NOMO-1 treated with dmso at 0.1 percent for 144 hours (cell line): ENCODE measurements around the gene ANTKMT.
A peak's percentile ranks its signal among the peaks of the same experiment; 100 is the strongest.

Experiments used
- DNase-seq: peaks from one replicate; lab custom pipeline; 2025; ENCODE audit not compliant: unreplicated experiment; lab: John Stamatoyannopoulos, UW

Gene ANTKMT

DNA sequence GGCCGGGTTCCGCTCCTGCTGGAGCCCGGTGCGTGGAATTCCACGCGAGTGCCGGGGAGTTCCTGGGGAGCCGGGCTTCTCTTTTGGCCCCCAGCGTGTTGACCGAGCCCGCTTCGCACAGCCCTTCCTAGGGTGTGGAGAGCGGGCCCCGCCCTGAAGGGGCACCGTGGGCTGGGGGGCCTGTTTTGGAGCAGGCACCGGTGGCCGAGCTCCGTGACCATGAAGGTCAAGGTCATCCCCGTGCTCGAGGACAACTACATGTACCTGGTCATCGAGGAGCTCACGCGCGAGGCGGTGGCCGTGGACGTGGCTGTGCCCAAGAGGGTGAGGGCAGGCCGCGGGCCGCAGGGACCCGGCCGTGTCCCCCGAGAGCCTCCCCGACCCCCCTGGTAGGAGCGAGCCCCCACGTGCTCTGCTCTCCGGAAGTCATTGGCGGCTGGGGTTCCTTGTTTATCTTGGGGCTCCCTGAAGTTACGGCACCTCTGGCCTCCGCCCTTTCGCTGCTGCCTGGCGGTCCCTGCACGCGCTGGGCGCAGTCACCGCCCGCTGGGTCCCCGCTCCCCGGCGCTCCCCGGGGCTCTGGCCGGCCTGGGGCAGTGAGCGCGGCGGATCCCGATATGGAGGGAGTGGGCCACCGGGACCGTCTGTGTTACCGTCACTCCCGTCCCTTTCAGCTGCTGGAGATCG lies 6.5 kb downstream of the ANTKMT start:
- no peak for DNase-seq

GRCh38 chr16:728131-728889 lies 7.4 kb downstream of the ANTKMT start:
- peak; percentile 50 for DNase-seq

DNA sequence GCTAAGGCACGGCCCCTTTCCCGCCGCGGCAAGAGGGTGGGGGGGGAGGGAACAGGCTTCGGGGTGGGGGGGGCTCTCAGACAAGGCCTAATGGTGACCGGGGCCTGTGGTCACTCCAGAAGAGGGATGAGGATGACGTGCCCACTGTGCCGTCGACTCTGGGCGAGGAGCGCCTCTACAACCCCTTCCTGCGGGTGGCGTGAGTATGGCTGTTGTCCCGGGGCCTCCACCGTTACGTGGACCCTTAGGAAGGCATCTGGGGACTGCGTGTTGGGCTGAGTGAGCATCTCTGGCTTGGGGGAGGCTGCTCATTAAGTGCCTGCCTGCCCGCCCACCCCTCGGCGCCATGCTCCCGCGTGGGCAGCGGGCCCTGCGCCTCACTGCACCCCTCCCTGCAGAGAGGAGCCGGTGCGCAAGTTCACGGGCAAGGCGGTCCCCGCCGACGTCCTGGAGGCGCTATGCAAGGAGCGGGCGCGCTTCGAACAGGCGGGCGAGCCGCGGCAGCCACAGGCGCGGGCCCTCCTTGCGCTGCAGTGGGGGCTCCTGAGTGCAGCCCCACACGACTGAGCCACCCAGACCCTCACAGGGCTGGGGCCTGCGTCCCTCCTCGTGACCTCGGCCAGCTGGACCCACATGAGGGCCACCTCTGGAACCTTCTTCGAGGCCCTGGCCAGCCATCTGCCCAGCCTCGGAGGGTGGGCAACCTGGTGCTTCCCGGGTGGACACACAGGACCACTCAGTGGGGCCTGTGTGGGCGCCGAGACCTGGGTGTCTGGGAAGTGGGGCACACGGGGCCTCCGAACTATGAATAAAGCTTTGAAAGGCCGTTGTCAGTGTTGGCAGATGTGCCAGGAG lies 8.2 kb downstream of the ANTKMT start:
- no peak for DNase-seq

DNA sequence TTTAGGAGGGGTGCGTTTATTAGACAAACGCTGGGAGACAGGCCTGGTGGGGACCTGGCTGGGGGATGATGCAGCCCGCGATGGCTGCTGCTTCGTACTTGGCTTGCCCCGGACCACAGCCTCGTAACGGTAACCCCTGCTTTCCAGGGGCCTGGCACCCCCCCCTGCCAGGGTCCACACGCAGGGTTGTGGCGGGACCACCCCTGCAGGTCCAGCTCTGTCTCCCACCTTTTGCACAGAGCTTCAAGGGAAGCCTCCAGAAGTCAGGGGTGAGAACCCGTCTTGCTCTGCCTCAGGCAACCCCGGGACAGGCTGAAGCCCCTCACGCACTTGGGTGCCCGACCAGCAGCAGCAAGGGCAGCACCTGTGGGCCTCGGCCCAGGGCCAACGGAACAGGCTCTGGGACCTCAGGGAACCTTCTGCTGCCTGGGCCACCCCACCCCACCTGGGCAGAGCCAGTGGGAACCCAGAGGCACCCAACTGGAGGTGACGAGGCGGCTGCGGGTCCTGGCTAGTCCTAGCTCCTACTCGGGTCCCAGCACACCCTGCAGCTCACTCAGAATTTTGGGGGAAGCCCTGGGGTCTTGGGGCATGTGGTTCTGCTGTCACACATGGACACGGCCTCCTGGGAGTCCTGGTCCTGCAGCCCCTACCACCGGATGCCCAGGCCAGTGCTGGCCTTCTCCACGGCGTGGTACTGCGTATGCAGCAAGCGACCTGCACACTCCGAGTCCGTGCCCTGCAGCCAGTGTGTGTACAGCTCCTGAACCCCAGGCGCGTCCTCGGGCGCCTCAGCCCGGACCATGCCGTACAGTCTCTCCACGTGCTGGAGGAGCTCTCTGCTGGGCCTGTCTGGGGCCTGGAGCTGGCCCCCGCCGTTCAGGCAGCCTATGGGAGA lies 9.1 kb downstream of the ANTKMT start:
- DNase-seq, result no peak

- DNase-seq, result no peak
Measured at GRCh38 chr16:730666-731509, 9.9 kb downstream of the ANTKMT start.

DNA sequence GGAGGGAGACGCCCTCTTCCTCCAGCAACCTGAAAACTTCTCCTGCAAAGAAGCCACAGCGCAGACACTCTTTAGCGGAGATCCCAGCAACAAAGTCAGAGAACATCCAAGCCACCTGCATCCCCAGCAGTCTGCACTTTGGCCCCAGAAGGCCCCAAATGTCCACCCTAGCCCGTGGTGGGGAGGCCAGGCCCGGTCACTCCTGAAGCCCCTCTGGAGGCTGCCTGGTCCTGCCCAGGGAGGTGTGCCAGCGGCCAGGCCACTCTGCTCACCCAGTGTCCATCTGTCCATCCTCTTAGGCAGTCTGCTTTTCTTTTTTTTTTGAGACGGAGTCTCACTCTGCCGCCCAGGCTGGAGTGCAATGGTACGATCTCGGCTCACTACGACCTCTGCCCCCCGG lies 11.4 kb downstream of the ANTKMT start:
- DNase-seq, result no peak

- DNase-seq, result no peak
Measured at GRCh38 chr16:732936-733335, 12.0 kb downstream of the ANTKMT start.

GRCh38 chr16:733382-734207 lies 12.6 kb downstream of the ANTKMT start:
- DNase-seq, result no peak

GRCh38 chr16:734208-734980 lies 13.4 kb downstream of the ANTKMT start:
- no peak for DNase-seq

- no peak for DNase-seq
Measured at GRCh38 chr16:734981-735881, 14.3 kb downstream of the ANTKMT start.

DNA sequence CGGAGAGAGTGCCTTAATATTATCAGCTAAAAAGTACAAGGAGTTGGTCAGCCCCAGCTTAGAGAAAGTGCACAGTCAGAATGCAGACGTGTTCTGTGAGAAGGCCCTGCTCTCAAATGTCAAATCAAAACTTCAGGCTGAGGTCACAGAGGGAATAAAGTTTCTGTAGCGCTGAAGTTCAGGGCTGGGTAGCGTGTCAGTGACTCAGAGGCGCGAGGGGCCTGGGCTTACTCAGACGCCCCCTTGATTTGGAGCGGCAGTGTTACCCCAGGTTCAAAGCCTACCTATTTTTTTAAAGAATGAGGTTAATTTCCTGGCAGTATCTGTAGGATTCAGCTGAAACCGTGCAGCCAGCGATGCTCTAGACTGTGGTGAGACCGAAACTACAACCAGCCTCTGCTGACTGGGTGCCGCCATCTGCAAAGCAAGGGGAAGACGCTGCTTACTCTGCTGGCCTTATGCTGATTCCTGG lies 15.1 kb downstream of the ANTKMT start:
- DNase-seq, result no peak

DNA sequence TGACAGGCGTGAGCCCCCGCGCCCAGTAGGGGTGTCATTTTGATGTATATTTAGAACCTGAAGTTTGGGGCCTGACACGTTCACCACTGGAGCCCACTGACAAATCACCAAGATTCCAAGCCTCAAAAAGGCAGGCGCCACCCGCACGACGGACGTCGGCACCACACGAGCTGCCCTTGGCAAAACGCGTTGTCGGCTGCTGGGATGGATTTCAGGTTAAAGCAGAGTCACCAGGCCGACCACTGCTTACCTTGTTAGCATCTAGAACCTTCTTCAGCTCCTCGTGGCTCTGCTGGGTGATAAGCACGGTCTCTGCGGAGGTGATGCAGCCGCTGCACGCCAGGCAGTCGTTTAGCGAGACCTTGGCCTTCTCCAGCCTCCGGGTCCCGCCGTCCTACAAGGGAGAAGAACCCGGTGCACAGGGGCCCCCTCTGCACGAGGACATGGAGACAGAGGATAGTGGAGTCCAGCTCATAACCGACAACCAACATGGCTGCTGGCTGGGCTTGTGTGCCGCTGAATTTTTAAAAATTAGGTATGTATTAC lies 16.1 kb downstream of the ANTKMT start:
- no peak for DNase-seq

GRCh38 chr16:739560-740458 lies 18.9 kb downstream of the ANTKMT start:
- no peak for DNase-seq

DNA sequence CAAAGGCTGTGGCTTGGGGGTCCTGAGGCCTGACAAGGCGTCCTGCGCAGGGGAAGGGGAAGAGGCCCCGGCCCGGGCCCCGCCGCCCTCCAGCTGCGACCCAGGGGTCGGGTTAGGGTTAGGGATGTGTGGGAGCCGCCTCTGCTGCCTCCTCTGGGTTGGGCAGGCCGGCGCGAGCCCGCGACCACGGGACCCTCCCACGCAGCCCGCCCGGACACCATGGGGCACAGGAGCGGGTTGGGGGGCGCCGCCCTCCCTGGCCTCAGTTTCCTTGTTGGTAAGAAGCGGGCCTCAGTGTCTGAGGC lies 19.5 kb downstream of the ANTKMT start:
- no peak for DNase-seq

DNA sequence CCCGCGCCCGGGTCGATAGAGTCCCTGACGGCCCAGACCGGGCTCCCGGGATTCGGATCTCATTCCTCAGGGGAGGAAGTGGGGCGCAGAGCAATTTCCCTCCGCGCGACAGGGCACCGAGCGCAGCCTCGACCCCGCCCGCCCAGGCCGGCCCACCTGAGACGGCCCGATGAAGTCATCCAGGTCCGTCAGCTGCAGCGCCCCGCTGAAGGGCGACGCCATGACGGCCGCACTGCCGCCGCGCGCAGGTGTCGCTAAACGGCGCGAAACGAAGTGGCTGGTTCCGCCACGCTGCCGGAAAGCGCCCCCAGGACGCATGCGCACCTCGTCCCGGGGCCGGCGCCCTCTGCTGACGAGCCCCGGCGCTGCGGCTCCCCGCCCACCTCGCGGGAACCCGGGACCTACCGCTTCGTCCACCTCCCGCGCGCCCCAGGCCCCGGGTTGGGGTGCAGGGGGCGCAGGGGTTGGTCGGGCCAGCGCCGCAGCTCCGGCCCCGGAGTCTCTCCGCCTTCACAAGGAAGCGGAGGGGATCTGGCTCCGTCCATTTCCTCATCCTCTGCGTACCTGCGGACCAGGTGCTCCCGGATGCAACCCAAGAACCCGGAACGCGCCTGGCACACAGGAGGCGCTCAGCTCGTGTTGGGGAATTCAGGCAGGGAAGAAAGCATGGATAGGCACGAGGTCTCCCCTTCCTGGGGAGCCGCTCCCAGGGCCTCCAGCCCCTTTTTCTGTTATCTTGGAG lies 20.0 kb downstream of the ANTKMT start, which contains the start of gene CIAO3:
Gene CIAO3 (minus strand): TSS at position 234 of the 742 bp plus-strand sequence. CDS start 12 bp downstream, at position 222.
- peak; percentile 52 for DNase-seq
